ENCODE measurements around the gene USP34. TPM values are rescaled to one million over a fixed set of nuclear protein-coding genes. Genes with fewer than 3 reads are reported as not detected.

Gene USP34
- total and polyA plus RNA-seq, 2 donors from 2014 or later: 37.2 to 112 TPM

DNA sequence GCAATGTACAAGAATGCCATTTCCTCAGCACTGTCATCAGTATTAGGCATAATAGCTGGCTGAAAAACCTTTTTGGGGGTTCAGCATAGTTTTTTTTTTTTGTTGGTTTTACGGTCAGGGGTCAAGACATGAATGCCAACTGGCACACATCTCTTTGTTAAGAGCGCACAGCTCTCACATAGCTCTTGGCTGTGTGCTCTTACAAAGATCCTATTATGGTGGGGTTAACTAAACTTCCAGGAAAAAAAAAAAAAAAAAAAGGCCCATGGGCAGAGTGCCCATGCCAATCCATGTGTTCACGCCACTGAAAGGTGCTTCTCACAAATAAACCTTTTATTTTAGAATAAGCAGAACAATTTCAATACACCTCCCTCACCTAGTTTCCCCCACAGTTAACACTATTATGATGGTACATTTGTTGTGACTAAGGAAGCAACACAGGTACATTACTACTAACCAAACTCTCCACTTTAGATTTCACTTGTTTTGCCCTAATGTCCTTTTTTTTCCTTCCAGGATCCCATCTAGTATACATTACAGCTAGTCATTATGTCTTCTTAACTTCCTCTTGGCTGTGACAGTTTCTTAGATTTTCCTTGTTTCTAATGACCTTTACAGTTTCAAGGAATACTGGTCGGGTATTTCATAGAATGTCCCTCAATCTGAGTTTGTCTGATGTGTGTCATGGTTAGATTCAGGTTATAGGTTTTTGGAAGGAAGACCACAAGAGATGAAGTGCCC, 252.6 kb downstream of the USP34 start:
- intact Hi-C loops (cut with DNase I): no loop called here
- no peaks in the 10 kb centered on the region for H3K27me3 ChIP-seq (ENCODE audit: control insufficient read depth, insufficient read depth, low read length)
- no peaks in the 10 kb centered on the region for H3K4me1 ChIP-seq (ENCODE audit: control insufficient read depth in 2 of 3, insufficient read depth in 2 of 3, low read depth in 1 of 3, low read length in 3 of 3)
- no peak overlapping the region for H3K4me3 ChIP-seq (ENCODE audit: low read length in 3 of 3)
- TF ChIP-seq CTCF (IDR thresholded peaks at IDR 0.05; ENCODE audit: borderline replicate concordance, extremely low read depth, insufficient read depth): no peak
- no peak for DNase-seq
- H3K27ac ChIP-seq (ENCODE audit: low read depth in 2 of 2, low read length in 2 of 2): no peak overlapping the region
- peaks cover 3 to 12% (median 7%) of the 10 kb centered on the region in 3 donors for H3K36me3 ChIP-seq (ENCODE audit: control insufficient read depth in 2 of 3, insufficient read depth in 3 of 3, low read length in 3 of 3)
- no peak overlapping the region for H3K9ac ChIP-seq (ENCODE audit: low read length in 3 of 3)
- FAIRE-seq: no peak
- no peaks in the 10 kb centered on the region for H3K9me3 ChIP-seq (ENCODE audit: control insufficient read depth in 2 of 3, insufficient read depth in 1 of 3, low read length in 3 of 3)

DNA sequence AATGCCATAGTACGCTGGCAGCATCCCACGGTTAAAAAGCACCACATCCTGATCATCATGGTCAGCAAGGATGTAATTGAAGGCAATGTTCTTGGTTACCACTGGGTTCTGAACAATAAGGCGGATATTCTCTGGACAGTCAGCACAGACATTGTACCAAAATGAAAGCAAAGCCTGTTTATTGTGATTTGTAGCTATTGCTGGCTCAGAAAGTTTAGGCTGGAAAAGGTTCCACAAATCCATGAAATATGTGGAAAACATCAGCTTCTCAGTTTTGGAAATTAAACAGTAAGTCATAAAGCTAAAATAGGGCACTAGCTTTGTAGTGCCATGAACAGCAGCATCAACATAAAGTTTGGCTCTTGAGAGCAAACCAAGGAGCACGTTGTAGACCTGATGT, 256.7 kb downstream of the USP34 start:
- peaks cover 5 to 11% (median 11%) of the 10 kb centered on the region in 3 donors for H3K36me3 ChIP-seq (ENCODE audit: control insufficient read depth in 2 of 3, insufficient read depth in 3 of 3, low read length in 3 of 3)
- intact Hi-C loops (cut with DNase I): no loop called here
- DNase-seq (no peak), FAIRE-seq (no peak)
- no peak overlapping the region for H3K9ac ChIP-seq (ENCODE audit: low read length in 3 of 3)
- no peaks in the 10 kb centered on the region for H3K9me3 ChIP-seq (ENCODE audit: control insufficient read depth in 2 of 3, insufficient read depth in 1 of 3, low read length in 3 of 3)
- TF ChIP-seq CTCF (IDR thresholded peaks at IDR 0.05; ENCODE audit: borderline replicate concordance, extremely low read depth, insufficient read depth): no peak
- H3K4me1 ChIP-seq (ENCODE audit: control insufficient read depth in 2 of 3, insufficient read depth in 2 of 3, low read depth in 1 of 3, low read length in 3 of 3): no peaks in the 10 kb centered on the region
- no peaks in the 10 kb centered on the region for H3K27me3 ChIP-seq (ENCODE audit: control insufficient read depth, insufficient read depth, low read length)
- no peak overlapping the region for H3K27ac ChIP-seq (ENCODE audit: low read depth in 2 of 2, low read length in 2 of 2)
- no peak overlapping the region for H3K4me3 ChIP-seq (ENCODE audit: low read length in 3 of 3)

GRCh38 chr2:61210332-61210981, 260.4 kb downstream of the USP34 start:
- FAIRE-seq (no peak), DNase-seq (no peak)
- Histone ChIP-seq H3K27ac (ENCODE audit: low read depth in 2 of 2, low read length in 2 of 2) (no peak overlapping the region), H3K27me3 (ENCODE audit: control insufficient read depth, insufficient read depth, low read length) (no peaks in the 10 kb centered on the region), H3K9me3 (ENCODE audit: control insufficient read depth in 2 of 3, insufficient read depth in 1 of 3, low read length in 3 of 3) (no peaks in the 10 kb centered on the region), H3K4me1 (ENCODE audit: control insufficient read depth in 2 of 3, insufficient read depth in 2 of 3, low read depth in 1 of 3, low read length in 3 of 3) (no peaks in the 10 kb centered on the region), H3K4me3 (ENCODE audit: low read length in 3 of 3) (no peak overlapping the region), H3K36me3 (ENCODE audit: control insufficient read depth in 2 of 3, insufficient read depth in 3 of 3, low read length in 3 of 3) (peaks cover 7 to 37% (median 16%) of the 10 kb centered on the region in 3 donors), H3K9ac (ENCODE audit: low read length in 3 of 3) (no peak overlapping the region)
- intact Hi-C loops (cut with DNase I): no loop called here
- TF ChIP-seq CTCF (IDR thresholded peaks at IDR 0.05; ENCODE audit: borderline replicate concordance, extremely low read depth, insufficient read depth): no peak

All from kidney (tissue), 14 donors.